Astrocyte of the hippocampus (primary cell): Measurements from ENCODE around the gene SERPINB1.
"Not testable (repeated sequence)": the region's sequence is repeated elsewhere in the genome, so short reads cannot be mapped to it uniquely, and the experiment has no call there.

Experiments used
- DNase-seq: peaks from one replicate; pipeline ENCODE4 v3.0.0; 2011; ENCODE audit warnings: low read depth, low spot score

SERPINB1 gene

GRCh38 chr6:2841264-2842138, at the start of gene SERPINB1:
SERPINB1 (minus strand) TSS chr6:2841863; CDS start chr6:2840586, 1,277 bp downstream.
- peak; percentile 89 for DNase-seq

- DNase-seq: no peak
These were observed 49.5 kb upstream of the SERPINB1 start for GRCh38 chr6:2890976-2891767.

GRCh38 chr6:2885967-2886735, 44.5 kb upstream of the SERPINB1 start:
- no peak for DNase-seq

GRCh38 chr6:2884804-2885203, 43.1 kb upstream of the SERPINB1 start:
- no peak for DNase-seq

- no peak for DNase-seq
These were observed 42.0 kb upstream of the SERPINB1 start for GRCh38 chr6:2883673-2884072.

GRCh38 chr6:2881423-2881822, 39.8 kb upstream of the SERPINB1 start:
- no peak for DNase-seq

GRCh38 chr6:2880156-2880555, 38.5 kb upstream of the SERPINB1 start:
- not testable (repeated sequence) for DNase-seq

GRCh38 chr6:2877960-2878359, 36.3 kb upstream of the SERPINB1 start:
- DNase-seq: no peak

GRCh38 chr6:2877057-2877882, 35.6 kb upstream of the SERPINB1 start:
- peak; percentile 26 for DNase-seq

GRCh38 chr6:2876210-2877056, 34.8 kb upstream of the SERPINB1 start:
- DNase-seq: peak; percentile 83

- DNase-seq: peak; percentile 58
These were observed 33.9 kb upstream of the SERPINB1 start for GRCh38 chr6:2875359-2876191.

GRCh38 chr6:2873643-2874042, 32.0 kb upstream of the SERPINB1 start:
- no peak for DNase-seq

- DNase-seq: no peak
These were observed 31.0 kb upstream of the SERPINB1 start for GRCh38 chr6:2872423-2873358.

- no peak for DNase-seq
These were observed 30.3 kb upstream of the SERPINB1 start for GRCh38 chr6:2871953-2872352.

- DNase-seq: no peak
These were observed 29.4 kb upstream of the SERPINB1 start for GRCh38 chr6:2871102-2871501.

- no peak for DNase-seq
These were observed 28.5 kb upstream of the SERPINB1 start for GRCh38 chr6:2870046-2870636.

GRCh38 chr6:2868637-2869036, 27.0 kb upstream of the SERPINB1 start:
- no peak for DNase-seq
